ENCODE measurements around the gene ZKSCAN7. TPM values are rescaled to one million over a fixed set of nuclear protein-coding genes. Genes with fewer than 3 reads are reported as not detected.

Gene ZKSCAN7
- total RNA-seq, 1 experiment from 2014 or later = not detected

DNA sequence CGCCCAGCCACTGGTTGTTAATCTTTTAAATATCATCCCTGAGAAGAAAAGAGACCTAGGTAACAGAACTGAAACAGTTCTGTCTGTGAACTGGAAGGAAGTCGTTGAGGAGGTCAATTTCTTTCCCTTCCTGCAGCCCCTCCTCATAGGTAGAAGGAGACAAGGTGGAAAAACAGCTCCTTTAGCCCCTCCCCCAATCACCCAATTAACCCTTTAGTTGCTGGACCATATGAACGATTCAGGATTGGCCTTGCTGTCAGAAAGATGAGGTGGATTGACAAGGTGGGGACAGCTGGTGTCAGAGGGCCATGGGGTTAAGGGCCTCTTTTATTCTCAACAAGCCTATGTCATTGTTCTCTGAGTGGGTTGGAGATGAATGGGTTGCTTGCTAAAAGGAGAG, 41.5 kb upstream of the ZKSCAN7 start:
- BruUV-seq (replicated peaks) = no TSS peak
- Histone ChIP-seq H3K27me3 (ENCODE audit: control insufficient read depth, insufficient read depth, low read length) (no peaks in the 10 kb centered on the region), H3K4me1 (ENCODE audit: control insufficient read depth, insufficient read depth, low read length) (peaks cover 5% of the 10 kb centered on the region; the same call in 1 of the 2 replicates), H3K9me3 (ENCODE audit: control insufficient read depth, insufficient read depth, low read depth, low read length) (no peaks in the 10 kb centered on the region), H3K36me3 (ENCODE audit: control insufficient read depth, insufficient read depth, low read length) (peaks cover 4% of the 10 kb centered on the region; the same call in 1 of the 2 replicates), H3K4me3 (ENCODE audit: low read depth in 2 of 2, low read length in 2 of 2) (no peak overlapping the region), H3K27ac (ENCODE audit: low read length) (no peak overlapping the region)
- ATAC-seq (no peak), DNase-seq (ENCODE audit: low read depth, low spot score) (no peak)
- TF ChIP-seq POLR2AphosphoS5 (IDR thresholded peaks at IDR 0.05; ENCODE audit: low read depth, low read length) (no peak), SIN3A (IDR thresholded peaks at IDR 0.05; ENCODE audit: borderline replicate concordance, insufficient read depth, low read depth, low read length) (no peak), TCF7L2 (IDR thresholded peaks at IDR 0.05; ENCODE audit: low read depth, low read length) (no peak), REST (IDR thresholded peaks at IDR 0.05; ENCODE audit: insufficient read depth in 1 of 2, low read depth in 2 of 2, low read length in 1 of 2) (no peak), CTCF (IDR thresholded peaks at IDR 0.05) (no peak)
- intact Hi-C loops (cut with micrococcal nuclease; ENCODE audit: unreplicated experiment) = loop anchor here (10.0 kb wide), 1 partner anchor 189 kb away; no protein-coding TSS in a partner anchor
- in situ Hi-C loops (cut with HindIII; ENCODE audit: low pct_unique_long_range_greater_than_20kb, low sequenced_read_pairs) = no loop called here
- POLR2A ChIA-PET = no interaction called here
- CTCF ChIA-PET = no interaction called here

GRCh38 chr3:44516230-44516629, 38.8 kb upstream of the ZKSCAN7 start:
- POLR2A ChIA-PET = no interaction called here
- TF ChIP-seq SIN3A (IDR thresholded peaks at IDR 0.05; ENCODE audit: borderline replicate concordance, insufficient read depth, low read depth, low read length) (no peak), REST (IDR thresholded peaks at IDR 0.05; ENCODE audit: insufficient read depth in 1 of 2, low read depth in 2 of 2, low read length in 1 of 2) (no peak), CTCF (IDR thresholded peaks at IDR 0.05) (no peak), TCF7L2 (IDR thresholded peaks at IDR 0.05; ENCODE audit: low read depth, low read length) (no peak), POLR2AphosphoS5 (IDR thresholded peaks at IDR 0.05; ENCODE audit: low read depth, low read length) (no peak)
- H3K27ac ChIP-seq (ENCODE audit: low read length) = no peak overlapping the region
- peaks cover 4% of the 10 kb centered on the region; the same call in 1 of the 2 replicates for H3K4me1 ChIP-seq (ENCODE audit: control insufficient read depth, insufficient read depth, low read length)
- BruUV-seq (replicated peaks) = no TSS peak
- ATAC-seq (no peak), DNase-seq (ENCODE audit: low read depth, low spot score) (no peak)
- CTCF ChIA-PET = no interaction called here
- no peak overlapping the region for H3K4me3 ChIP-seq (ENCODE audit: low read depth in 2 of 2, low read length in 2 of 2)
- H3K9me3 ChIP-seq (ENCODE audit: control insufficient read depth, insufficient read depth, low read depth, low read length) = no peaks in the 10 kb centered on the region
- H3K27me3 ChIP-seq (ENCODE audit: control insufficient read depth, insufficient read depth, low read length) = no peaks in the 10 kb centered on the region
- in situ Hi-C loops (cut with HindIII; ENCODE audit: low pct_unique_long_range_greater_than_20kb, low sequenced_read_pairs) (no loop called here), intact Hi-C loops (cut with micrococcal nuclease; ENCODE audit: unreplicated experiment) (loop anchor here (10.0 kb wide), 1 partner anchor 191 kb away; no protein-coding TSS in a partner anchor)
- H3K36me3 ChIP-seq (ENCODE audit: control insufficient read depth, insufficient read depth, low read length) = no peaks in the 10 kb centered on the region

Data from Panc1 (cell line).